ENCODE data around the gene LGALS3BP. TPM values are rescaled to one million over a fixed set of nuclear protein-coding genes. Genes with fewer than 3 reads are reported as not detected.

The LGALS3BP gene
- total RNA-seq, 1 donor from 2014 or later, result 12.6 TPM

DNA sequence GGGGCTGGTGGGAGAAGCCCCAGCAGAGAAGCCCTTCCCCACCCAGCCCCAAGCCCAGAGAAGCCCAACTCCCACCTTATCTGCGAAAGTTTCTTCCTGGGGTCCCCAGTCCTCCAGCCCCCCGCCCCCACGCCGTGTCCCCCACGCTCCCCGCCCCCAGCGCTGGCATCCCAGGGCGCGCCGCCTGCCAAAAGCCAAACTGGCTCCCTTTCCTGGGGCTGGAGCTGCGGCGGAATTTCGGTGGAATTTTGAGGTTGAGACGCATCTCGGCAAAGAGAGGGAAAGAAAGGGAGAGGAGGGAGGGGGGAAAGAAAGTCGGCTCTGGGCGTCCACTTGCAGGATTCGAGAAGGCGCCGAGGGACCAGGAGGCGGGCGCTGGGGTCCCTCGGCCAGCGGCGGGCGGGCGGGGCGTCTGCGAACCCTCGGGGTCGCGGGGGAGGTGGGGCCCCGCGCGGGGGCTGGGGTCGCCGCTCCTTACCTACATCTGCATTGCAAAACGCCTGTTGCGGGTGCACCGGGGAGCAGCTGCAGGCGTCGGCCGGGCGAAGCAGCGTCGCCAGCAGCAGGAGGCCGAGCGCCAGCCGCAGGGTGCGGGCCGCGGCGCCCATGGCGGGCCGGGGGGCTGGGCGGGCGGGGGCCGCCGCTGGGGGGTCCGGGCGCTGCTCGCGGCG is 55.1 kb downstream of the LGALS3BP start:
- TF ChIP-seq CTCF (IDR thresholded peaks at IDR 0.05; ENCODE audit: unreplicated experiment), result no peak
- no peaks in the 10 kb centered on the region for H3K36me3 Mint-ChIP-seq (ENCODE audit: low read depth, unreplicated experiment)
- peaks cover 9% of the 10 kb centered on the region for H3K27me3 Mint-ChIP-seq (ENCODE audit: unreplicated experiment)
- H3K9me3 Mint-ChIP-seq (ENCODE audit: unreplicated experiment), result no peaks in the 10 kb centered on the region
- peaks cover 11% of the 10 kb centered on the region for H3K4me1 Mint-ChIP-seq (ENCODE audit: unreplicated experiment)
- H3K4me3 Mint-ChIP-seq (ENCODE audit: unreplicated experiment), result peak overlapping the region; percentile 42
- H3K27ac Mint-ChIP-seq (ENCODE audit: unreplicated experiment), result no peak overlapping the region
- DNase-seq (ENCODE audit: low spot score), result peak; percentile 18

DNA sequence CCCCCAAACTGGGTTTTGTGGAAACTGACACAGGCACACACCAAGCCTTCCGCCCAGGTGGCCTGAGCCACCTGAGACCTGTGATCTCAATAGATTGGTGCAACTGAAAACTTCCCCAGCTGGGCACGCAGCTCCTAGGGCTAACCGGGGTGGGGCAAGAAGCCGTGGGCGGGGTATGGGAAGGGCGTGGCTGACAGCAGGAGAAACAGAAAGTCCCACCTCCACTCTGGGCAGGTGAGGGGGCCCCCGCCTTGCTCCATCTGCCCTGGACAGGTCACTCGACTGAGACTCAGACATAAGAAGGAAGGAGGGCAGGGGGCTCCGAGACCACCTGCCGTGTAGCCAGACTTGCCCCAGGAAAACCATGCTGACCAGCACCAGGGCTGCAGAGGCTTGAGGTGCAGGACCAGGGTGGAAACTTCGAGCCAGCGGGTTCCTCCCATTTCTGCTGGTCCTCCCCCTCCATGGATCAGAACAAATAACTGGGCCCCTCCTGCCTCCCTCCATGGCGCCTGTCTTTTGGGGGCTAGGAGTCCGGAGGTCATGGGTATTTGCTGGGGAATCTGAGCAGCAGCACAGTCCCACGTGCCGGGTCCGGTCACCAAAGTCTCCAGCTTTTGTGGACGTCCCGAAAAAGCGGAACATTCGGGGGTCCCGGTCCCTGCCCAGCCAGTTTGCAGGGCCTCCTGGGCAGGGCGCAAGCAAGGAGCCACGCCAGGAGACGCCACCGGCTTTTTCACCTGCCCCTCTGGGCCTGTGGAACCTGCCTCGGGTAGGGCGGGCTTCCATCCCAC is 55.9 kb downstream of the LGALS3BP start:
- H3K27ac Mint-ChIP-seq (ENCODE audit: unreplicated experiment), result no peak overlapping the region
- no peaks in the 10 kb centered on the region for H3K36me3 Mint-ChIP-seq (ENCODE audit: low read depth, unreplicated experiment)
- no peaks in the 10 kb centered on the region for H3K9me3 Mint-ChIP-seq (ENCODE audit: unreplicated experiment)
- H3K4me1 Mint-ChIP-seq (ENCODE audit: unreplicated experiment), result peaks cover 11% of the 10 kb centered on the region
- TF ChIP-seq CTCF (IDR thresholded peaks at IDR 0.05; ENCODE audit: unreplicated experiment), result no peak
- peak overlapping the region; percentile 60 for H3K4me3 Mint-ChIP-seq (ENCODE audit: unreplicated experiment)
- H3K27me3 Mint-ChIP-seq (ENCODE audit: unreplicated experiment), result peaks cover 9% of the 10 kb centered on the region
- no peak for DNase-seq (ENCODE audit: low spot score)

DNA sequence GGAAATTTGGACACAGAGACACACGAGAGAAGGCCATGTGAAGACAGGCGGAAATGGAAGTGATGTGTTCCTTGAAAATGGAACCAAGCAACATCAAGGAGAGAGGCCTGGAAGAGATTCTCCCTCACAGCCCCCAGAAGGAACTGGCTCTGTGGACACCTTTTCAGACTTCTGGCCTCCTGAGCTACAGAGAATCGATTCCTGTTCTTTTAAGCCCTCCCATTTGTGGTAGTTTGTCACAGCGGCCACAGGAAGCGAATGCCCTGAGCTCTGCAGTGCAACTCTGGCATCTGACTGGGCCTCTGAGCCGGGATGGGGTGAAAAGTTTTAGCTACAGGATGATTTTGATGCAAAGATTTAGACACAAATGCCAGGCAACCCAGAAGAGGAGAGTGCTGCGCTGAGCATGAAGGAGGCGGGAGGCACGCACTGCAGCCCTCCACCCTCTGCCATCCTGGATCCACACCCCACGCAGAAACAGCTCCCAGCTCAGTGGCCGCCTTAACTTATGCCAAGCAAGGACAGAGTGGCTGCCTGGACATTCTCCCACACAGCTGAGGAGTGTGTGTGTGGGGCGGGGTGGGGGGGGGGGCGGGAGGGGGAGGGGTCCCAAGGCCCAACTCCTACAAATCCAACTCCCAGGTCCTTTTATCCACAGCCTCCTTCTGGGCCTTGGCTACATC is 56.8 kb downstream of the LGALS3BP start:
- Mint-ChIP-seq H3K36me3 (ENCODE audit: low read depth, unreplicated experiment) (no peaks in the 10 kb centered on the region), H3K27me3 (ENCODE audit: unreplicated experiment) (peaks cover 9% of the 10 kb centered on the region), H3K4me3 (ENCODE audit: unreplicated experiment) (peak overlapping the region; percentile 60), H3K27ac (ENCODE audit: unreplicated experiment) (no peak overlapping the region), H3K4me1 (ENCODE audit: unreplicated experiment) (peaks cover 11% of the 10 kb centered on the region), H3K9me3 (ENCODE audit: unreplicated experiment) (no peaks in the 10 kb centered on the region)
- no peak for DNase-seq (ENCODE audit: low spot score)
- no peak for TF ChIP-seq CTCF (IDR thresholded peaks at IDR 0.05; ENCODE audit: unreplicated experiment)

- Mint-ChIP-seq H3K4me1 (ENCODE audit: unreplicated experiment) (peaks cover 14% of the 10 kb centered on the region), H3K9me3 (ENCODE audit: unreplicated experiment) (no peaks in the 10 kb centered on the region), H3K36me3 (ENCODE audit: low read depth, unreplicated experiment) (no peaks in the 10 kb centered on the region), H3K27me3 (ENCODE audit: unreplicated experiment) (peaks cover 11% of the 10 kb centered on the region), H3K27ac (ENCODE audit: unreplicated experiment) (no peak overlapping the region), H3K4me3 (ENCODE audit: unreplicated experiment) (no peak overlapping the region)
- no peak for DNase-seq (ENCODE audit: low spot score)
- no peak for TF ChIP-seq CTCF (IDR thresholded peaks at IDR 0.05; ENCODE audit: unreplicated experiment)
Measured at GRCh38 chr17:78921437-78921971, 58.2 kb downstream of the LGALS3BP start.

Other genes starting within 250 kb of the LGALS3BP start
- 73.3 TPM for gene CYTH1, start 197.7 kb downstream of the LGALS3BP start, total RNA-seq (ENCODE audit: unreplicated experiment)
- gene USP36, start 139.1 kb downstream of the LGALS3BP start, total RNA-seq (ENCODE audit: unreplicated experiment), result 56.7 TPM
- 1.4 TPM for gene CEP295NL, start 76.7 kb downstream of the LGALS3BP start, total RNA-seq (ENCODE audit: unreplicated experiment)
- 41.5 TPM for gene TIMP2, start 54.5 kb downstream of the LGALS3BP start, total RNA-seq (ENCODE audit: unreplicated experiment)
- 81.6 TPM for gene CANT1, start 29.8 kb upstream of the LGALS3BP start, total RNA-seq (ENCODE audit: unreplicated experiment)
- gene C1QTNF1, start 44.2 kb upstream of the LGALS3BP start, total RNA-seq (ENCODE audit: unreplicated experiment), result 0.26 TPM
- 31.6 TPM for gene ENGASE, start 94.9 kb upstream of the LGALS3BP start, total RNA-seq (ENCODE audit: unreplicated experiment)